ENCODE data around the gene PCDHGA8.
"Not testable (repeated sequence)": the region's sequence is repeated elsewhere in the genome, so short reads cannot be mapped to it uniquely, and the experiment has no call there.

Gene PCDHGA8

GRCh38 chr5:141371572-141372475 is 20.6 kb upstream of the PCDHGA8 start:
- peaks cover 5% of the 10 kb centered on the region for H3K9me3 ChIP-seq (ENCODE audit: control insufficient read depth, low read length)
- H3K27ac ChIP-seq (ENCODE audit: insufficient read depth, low read length, poor library complexity, severe bottlenecking) = no peak overlapping the region
- peaks cover 7% of the 10 kb centered on the region for H3K27me3 ChIP-seq (replicated peaks; ENCODE audit: control insufficient read depth, insufficient read depth, low read length, poor library complexity, severe bottlenecking)
- no peaks in the 10 kb centered on the region for H3K36me3 ChIP-seq (ENCODE audit: control insufficient read depth, insufficient read depth, low read length)
- H3K4me3 ChIP-seq (ENCODE audit: insufficient read depth, low read depth, low read length, poor library complexity, severe bottlenecking) = no peak overlapping the region
- DNase-seq = no peak
- H3K4me1 ChIP-seq (ENCODE audit: control insufficient read depth, insufficient read depth, low read length, poor library complexity, severe bottlenecking) = no peaks in the 10 kb centered on the region

GRCh38 chr5:141373673-141374317 is 18.6 kb upstream of the PCDHGA8 start, which contains the start of gene PCDHGA6:
TSS of gene PCDHGA6 (plus strand) at chr5:141373891. CDS start at chr5:141374084, 193 bp downstream.
- H3K9me3 ChIP-seq (ENCODE audit: control insufficient read depth, low read length) = peaks cover 5% of the 10 kb centered on the region
- peaks cover 6% of the 10 kb centered on the region for H3K27me3 ChIP-seq (replicated peaks; ENCODE audit: control insufficient read depth, insufficient read depth, low read length, poor library complexity, severe bottlenecking)
- H3K4me1 ChIP-seq (ENCODE audit: control insufficient read depth, insufficient read depth, low read length, poor library complexity, severe bottlenecking) = no peaks in the 10 kb centered on the region
- H3K4me3 ChIP-seq (ENCODE audit: insufficient read depth, low read depth, low read length, poor library complexity, severe bottlenecking) = no peak within 1 kb of the TSS
- no peak within 1 kb of the TSS for H3K27ac ChIP-seq (ENCODE audit: insufficient read depth, low read length, poor library complexity, severe bottlenecking)
- no peaks in the 10 kb centered on the region for H3K36me3 ChIP-seq (ENCODE audit: control insufficient read depth, insufficient read depth, low read length)
- DNase-seq = no peak

GRCh38 chr5:141374627-141375026 is 17.8 kb upstream of the PCDHGA8 start:
- Histone ChIP-seq H3K27me3 (replicated peaks; ENCODE audit: control insufficient read depth, insufficient read depth, low read length, poor library complexity, severe bottlenecking) (peaks cover 3% of the 10 kb centered on the region), H3K27ac (ENCODE audit: insufficient read depth, low read length, poor library complexity, severe bottlenecking) (no peak overlapping the region), H3K4me3 (ENCODE audit: insufficient read depth, low read depth, low read length, poor library complexity, severe bottlenecking) (no peak overlapping the region), H3K9me3 (ENCODE audit: control insufficient read depth, low read length) (peaks cover 5% of the 10 kb centered on the region), H3K4me1 (ENCODE audit: control insufficient read depth, insufficient read depth, low read length, poor library complexity, severe bottlenecking) (no peaks in the 10 kb centered on the region), H3K36me3 (ENCODE audit: control insufficient read depth, insufficient read depth, low read length) (no peaks in the 10 kb centered on the region)
- DNase-seq = no peak

- H3K4me1 ChIP-seq (ENCODE audit: control insufficient read depth, insufficient read depth, low read length, poor library complexity, severe bottlenecking); H3K27me3 ChIP-seq (replicated peaks; ENCODE audit: control insufficient read depth, insufficient read depth, low read length, poor library complexity, severe bottlenecking); H3K9me3 ChIP-seq (ENCODE audit: control insufficient read depth, low read length); H3K27ac ChIP-seq (ENCODE audit: insufficient read depth, low read length, poor library complexity, severe bottlenecking); H3K36me3 ChIP-seq (ENCODE audit: control insufficient read depth, insufficient read depth, low read length); H3K4me3 ChIP-seq (ENCODE audit: insufficient read depth, low read depth, low read length, poor library complexity, severe bottlenecking); DNase-seq: not testable (repeated sequence)
Observed at GRCh38 chr5:141375444-141376155, 16.8 kb upstream of the PCDHGA8 start.

DNA sequence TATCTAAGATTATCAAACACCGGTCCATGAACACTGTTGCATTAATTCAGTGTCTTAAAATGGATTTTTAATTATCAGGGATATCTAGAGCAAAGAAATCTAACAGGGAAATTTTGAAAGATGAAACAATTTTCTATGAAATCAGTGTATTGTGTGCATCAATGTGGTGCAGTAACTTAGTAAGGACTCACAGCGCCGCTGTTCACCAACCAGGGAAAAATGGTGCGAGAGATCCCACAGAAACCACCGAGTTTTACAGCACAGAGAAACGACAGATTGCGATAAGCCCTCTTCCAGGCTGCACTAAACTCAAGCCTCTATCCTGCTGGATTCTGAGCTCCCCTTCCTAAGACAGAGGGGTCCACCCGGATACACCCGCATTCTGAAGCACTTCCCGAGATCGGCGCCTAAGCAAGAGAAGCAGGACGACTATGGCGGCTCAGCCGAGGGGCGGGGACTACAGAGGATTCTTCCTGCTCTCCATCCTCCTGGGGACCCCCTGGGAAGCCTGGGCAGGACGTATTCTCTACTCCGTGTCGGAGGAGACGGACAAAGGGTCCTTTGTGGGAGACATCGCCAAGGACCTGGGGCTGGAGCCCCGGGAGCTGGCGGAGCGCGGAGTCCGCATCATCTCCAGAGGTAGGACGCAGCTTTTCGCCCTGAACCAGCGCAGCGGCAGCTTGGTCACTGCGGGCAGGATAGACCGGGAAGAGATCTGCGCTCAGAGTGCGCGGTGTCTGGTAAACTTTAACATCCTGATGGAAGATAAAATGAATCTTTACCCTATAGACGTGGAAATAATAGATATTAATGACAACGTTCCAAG is 9.8 kb upstream of the PCDHGA8 start, which contains the start of gene PCDHGA7:
PCDHGA7 (plus strand) TSS at position 274 of the 826 bp plus-strand sequence; CDS start at position 432, 158 bp downstream.
- no peak for DNase-seq
- H3K4me3 ChIP-seq (ENCODE audit: insufficient read depth, low read depth, low read length, poor library complexity, severe bottlenecking) = peak within 1 kb of the TSS; percentile 17
- no peaks in the 10 kb centered on the region for H3K4me1 ChIP-seq (ENCODE audit: control insufficient read depth, insufficient read depth, low read length, poor library complexity, severe bottlenecking)
- no peak within 1 kb of the TSS for H3K27ac ChIP-seq (ENCODE audit: insufficient read depth, low read length, poor library complexity, severe bottlenecking)
- peaks cover 8% of the 10 kb centered on the region for H3K27me3 ChIP-seq (replicated peaks; ENCODE audit: control insufficient read depth, insufficient read depth, low read length, poor library complexity, severe bottlenecking)
- H3K36me3 ChIP-seq (ENCODE audit: control insufficient read depth, insufficient read depth, low read length) = no peaks in the 10 kb centered on the region
- H3K9me3 ChIP-seq (ENCODE audit: control insufficient read depth, low read length) = no peaks in the 10 kb centered on the region

GRCh38 chr5:141383345-141383744 is 9.1 kb upstream of the PCDHGA8 start:
- Histone ChIP-seq H3K4me3 (ENCODE audit: insufficient read depth, low read depth, low read length, poor library complexity, severe bottlenecking) (no peak overlapping the region), H3K4me1 (ENCODE audit: control insufficient read depth, insufficient read depth, low read length, poor library complexity, severe bottlenecking) (no peaks in the 10 kb centered on the region), H3K27ac (ENCODE audit: insufficient read depth, low read length, poor library complexity, severe bottlenecking) (no peak overlapping the region), H3K36me3 (ENCODE audit: control insufficient read depth, insufficient read depth, low read length) (no peaks in the 10 kb centered on the region), H3K27me3 (replicated peaks; ENCODE audit: control insufficient read depth, insufficient read depth, low read length, poor library complexity, severe bottlenecking) (peaks cover 8% of the 10 kb centered on the region), H3K9me3 (ENCODE audit: control insufficient read depth, low read length) (no peaks in the 10 kb centered on the region)
- no peak for DNase-seq

- Histone ChIP-seq H3K27me3 (replicated peaks; ENCODE audit: control insufficient read depth, insufficient read depth, low read length, poor library complexity, severe bottlenecking) (peaks cover 8% of the 10 kb centered on the region), H3K4me1 (ENCODE audit: control insufficient read depth, insufficient read depth, low read length, poor library complexity, severe bottlenecking) (no peaks in the 10 kb centered on the region), H3K27ac (ENCODE audit: insufficient read depth, low read length, poor library complexity, severe bottlenecking) (no peak overlapping the region), H3K4me3 (ENCODE audit: insufficient read depth, low read depth, low read length, poor library complexity, severe bottlenecking) (no peak overlapping the region), H3K9me3 (ENCODE audit: control insufficient read depth, low read length) (peaks cover 9% of the 10 kb centered on the region), H3K36me3 (ENCODE audit: control insufficient read depth, insufficient read depth, low read length) (no peaks in the 10 kb centered on the region)
- DNase-seq = no peak
Observed at GRCh38 chr5:141384471-141385267, 7.8 kb upstream of the PCDHGA8 start.

GRCh38 chr5:141387557-141388311 is 4.7 kb upstream of the PCDHGA8 start, which contains the start of gene PCDHGB4:
TSS of gene PCDHGB4 (plus strand) at chr5:141387698. CDS start at chr5:141387885, 187 bp downstream.
- H3K36me3 ChIP-seq (ENCODE audit: control insufficient read depth, insufficient read depth, low read length); H3K9me3 ChIP-seq (ENCODE audit: control insufficient read depth, low read length); DNase-seq; H3K4me3 ChIP-seq (ENCODE audit: insufficient read depth, low read depth, low read length, poor library complexity, severe bottlenecking); H3K4me1 ChIP-seq (ENCODE audit: control insufficient read depth, insufficient read depth, low read length, poor library complexity, severe bottlenecking); H3K27ac ChIP-seq (ENCODE audit: insufficient read depth, low read length, poor library complexity, severe bottlenecking); H3K27me3 ChIP-seq (replicated peaks; ENCODE audit: control insufficient read depth, insufficient read depth, low read length, poor library complexity, severe bottlenecking): not testable (repeated sequence)

All from effector memory CD4-positive, alpha-beta T cell (primary cell).